Measurements from ENCODE around the gene DCDC1.

DNA sequence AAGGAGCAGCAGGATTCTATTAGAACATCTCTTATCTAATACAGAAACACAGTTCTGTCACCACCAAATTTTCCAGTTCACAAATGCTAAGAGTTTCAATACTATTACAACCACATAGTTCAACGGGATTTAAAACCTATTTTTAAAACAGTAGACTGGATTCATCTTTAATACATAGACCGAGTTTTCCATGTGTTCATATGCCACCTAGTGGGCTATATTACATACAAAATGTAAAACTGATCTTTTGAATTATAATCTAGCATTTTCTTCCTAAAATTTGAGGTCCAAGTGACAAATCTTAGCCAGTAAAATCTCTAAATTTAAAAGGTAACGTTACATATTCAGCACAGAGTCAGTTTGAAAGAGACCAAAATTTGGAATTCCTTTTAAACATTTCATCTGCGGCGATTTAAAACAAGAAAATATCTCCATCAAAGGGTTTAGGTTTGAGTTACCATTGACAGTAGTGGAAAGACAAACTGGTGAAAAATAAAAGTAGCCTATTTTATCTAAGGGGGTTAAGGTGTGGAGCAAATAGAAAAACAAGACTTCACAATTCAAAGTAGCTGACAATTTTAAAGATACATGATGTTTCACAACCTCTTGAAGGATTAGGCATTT lies 514.0 kb downstream of the DCDC1 start:
- TF ChIP-seq, protein P1, sequence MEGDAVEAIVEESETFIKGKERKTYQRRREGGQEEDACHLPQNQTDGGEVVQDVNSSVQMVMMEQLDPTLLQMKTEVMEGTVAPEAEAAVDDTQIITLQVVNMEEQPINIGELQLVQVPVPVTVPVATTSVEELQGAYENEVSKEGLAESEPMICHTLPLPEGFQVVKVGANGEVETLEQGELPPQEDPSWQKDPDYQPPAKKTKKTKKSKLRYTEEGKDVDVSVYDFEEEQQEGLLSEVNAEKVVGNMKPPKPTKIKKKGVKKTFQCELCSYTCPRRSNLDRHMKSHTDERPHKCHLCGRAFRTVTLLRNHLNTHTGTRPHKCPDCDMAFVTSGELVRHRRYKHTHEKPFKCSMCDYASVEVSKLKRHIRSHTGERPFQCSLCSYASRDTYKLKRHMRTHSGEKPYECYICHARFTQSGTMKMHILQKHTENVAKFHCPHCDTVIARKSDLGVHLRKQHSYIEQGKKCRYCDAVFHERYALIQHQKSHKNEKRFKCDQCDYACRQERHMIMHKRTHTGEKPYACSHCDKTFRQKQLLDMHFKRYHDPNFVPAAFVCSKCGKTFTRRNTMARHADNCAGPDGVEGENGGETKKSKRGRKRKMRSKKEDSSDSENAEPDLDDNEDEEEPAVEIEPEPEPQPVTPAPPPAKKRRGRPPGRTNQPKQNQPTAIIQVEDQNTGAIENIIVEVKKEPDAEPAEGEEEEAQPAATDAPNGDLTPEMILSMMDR (IDR thresholded peaks at IDR 0.05), result no peak
- TF ChIP-seq TEAD4 (CRISPR knock-in tag; IDR thresholded peaks at IDR 0.05) (no peak), ESRRA (CRISPR knock-in tag; IDR thresholded peaks at IDR 0.05; ENCODE audit: borderline replicate concordance) (no peak), ZNF317 (CRISPR knock-in tag; IDR thresholded peaks at IDR 0.05; ENCODE audit: borderline replicate concordance, low read depth) (no peak), ZNF263 (CRISPR knock-in tag; IDR thresholded peaks at IDR 0.05; ENCODE audit: low read depth) (no peak), NFYB (CRISPR knock-in tag; conservative IDR thresholded peaks at IDR 0.05; ENCODE audit: low read depth) (no peak), NFE2L1 (CRISPR knock-in tag; IDR thresholded peaks at IDR 0.05) (no peak), ZNF219 (CRISPR knock-in tag; IDR thresholded peaks at IDR 0.05; ENCODE audit: borderline replicate concordance) (no peak)
- TF ChIP-seq, protein P2, sequence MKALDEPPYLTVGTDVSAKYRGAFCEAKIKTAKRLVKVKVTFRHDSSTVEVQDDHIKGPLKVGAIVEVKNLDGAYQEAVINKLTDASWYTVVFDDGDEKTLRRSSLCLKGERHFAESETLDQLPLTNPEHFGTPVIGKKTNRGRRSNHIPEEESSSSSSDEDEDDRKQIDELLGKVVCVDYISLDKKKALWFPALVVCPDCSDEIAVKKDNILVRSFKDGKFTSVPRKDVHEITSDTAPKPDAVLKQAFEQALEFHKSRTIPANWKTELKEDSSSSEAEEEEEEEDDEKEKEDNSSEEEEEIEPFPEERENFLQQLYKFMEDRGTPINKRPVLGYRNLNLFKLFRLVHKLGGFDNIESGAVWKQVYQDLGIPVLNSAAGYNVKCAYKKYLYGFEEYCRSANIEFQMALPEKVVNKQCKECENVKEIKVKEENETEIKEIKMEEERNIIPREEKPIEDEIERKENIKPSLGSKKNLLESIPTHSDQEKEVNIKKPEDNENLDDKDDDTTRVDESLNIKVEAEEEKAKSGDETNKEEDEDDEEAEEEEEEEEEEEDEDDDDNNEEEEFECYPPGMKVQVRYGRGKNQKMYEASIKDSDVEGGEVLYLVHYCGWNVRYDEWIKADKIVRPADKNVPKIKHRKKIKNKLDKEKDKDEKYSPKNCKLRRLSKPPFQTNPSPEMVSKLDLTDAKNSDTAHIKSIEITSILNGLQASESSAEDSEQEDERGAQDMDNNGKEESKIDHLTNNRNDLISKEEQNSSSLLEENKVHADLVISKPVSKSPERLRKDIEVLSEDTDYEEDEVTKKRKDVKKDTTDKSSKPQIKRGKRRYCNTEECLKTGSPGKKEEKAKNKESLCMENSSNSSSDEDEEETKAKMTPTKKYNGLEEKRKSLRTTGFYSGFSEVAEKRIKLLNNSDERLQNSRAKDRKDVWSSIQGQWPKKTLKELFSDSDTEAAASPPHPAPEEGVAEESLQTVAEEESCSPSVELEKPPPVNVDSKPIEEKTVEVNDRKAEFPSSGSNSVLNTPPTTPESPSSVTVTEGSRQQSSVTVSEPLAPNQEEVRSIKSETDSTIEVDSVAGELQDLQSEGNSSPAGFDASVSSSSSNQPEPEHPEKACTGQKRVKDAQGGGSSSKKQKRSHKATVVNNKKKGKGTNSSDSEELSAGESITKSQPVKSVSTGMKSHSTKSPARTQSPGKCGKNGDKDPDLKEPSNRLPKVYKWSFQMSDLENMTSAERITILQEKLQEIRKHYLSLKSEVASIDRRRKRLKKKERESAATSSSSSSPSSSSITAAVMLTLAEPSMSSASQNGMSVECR (CRISPR knock-in tag; IDR thresholded peaks at IDR 0.05; ENCODE audit: borderline replicate concordance), result no peak
- TF ChIP-seq, protein P3, sequence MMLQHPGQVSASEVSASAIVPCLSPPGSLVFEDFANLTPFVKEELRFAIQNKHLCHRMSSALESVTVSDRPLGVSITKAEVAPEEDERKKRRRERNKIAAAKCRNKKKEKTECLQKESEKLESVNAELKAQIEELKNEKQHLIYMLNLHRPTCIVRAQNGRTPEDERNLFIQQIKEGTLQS (CRISPR knock-in tag; conservative IDR thresholded peaks at IDR 0.05), result no peak
- TF ChIP-seq, protein P4, sequence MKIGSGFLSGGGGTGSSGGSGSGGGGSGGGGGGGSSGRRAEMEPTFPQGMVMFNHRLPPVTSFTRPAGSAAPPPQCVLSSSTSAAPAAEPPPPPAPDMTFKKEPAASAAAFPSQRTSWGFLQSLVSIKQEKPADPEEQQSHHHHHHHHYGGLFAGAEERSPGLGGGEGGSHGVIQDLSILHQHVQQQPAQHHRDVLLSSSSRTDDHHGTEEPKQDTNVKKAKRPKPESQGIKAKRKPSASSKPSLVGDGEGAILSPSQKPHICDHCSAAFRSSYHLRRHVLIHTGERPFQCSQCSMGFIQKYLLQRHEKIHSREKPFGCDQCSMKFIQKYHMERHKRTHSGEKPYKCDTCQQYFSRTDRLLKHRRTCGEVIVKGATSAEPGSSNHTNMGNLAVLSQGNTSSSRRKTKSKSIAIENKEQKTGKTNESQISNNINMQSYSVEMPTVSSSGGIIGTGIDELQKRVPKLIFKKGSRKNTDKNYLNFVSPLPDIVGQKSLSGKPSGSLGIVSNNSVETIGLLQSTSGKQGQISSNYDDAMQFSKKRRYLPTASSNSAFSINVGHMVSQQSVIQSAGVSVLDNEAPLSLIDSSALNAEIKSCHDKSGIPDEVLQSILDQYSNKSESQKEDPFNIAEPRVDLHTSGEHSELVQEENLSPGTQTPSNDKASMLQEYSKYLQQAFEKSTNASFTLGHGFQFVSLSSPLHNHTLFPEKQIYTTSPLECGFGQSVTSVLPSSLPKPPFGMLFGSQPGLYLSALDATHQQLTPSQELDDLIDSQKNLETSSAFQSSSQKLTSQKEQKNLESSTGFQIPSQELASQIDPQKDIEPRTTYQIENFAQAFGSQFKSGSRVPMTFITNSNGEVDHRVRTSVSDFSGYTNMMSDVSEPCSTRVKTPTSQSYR (CRISPR knock-in tag; IDR thresholded peaks at IDR 0.05), result no peak

Measured in WTC11 (cell line).